Gastrocnemius medialis (tissue), 4 donors: ENCODE results near the gene PTPRE.

Source experiments
- CTCF ChIP-seq, 5 experiments: fragments of 450-650 bp in 3 of 5; fragments of 200-600 bp in 2 of 5; sonication (generic) in 2 of 5; IDR thresholded peaks in 4 of 5; conservative IDR thresholded peaks in 1 of 5; 1 replicate in 4 of 5; 2 replicates in 1 of 5; pipeline ENCODE4 v1.5.1; 2016 to 2019; ENCODE audit warnings: antibody characterized with exemption in 5 of 5, mild to moderate bottlenecking in 3 of 5, moderate library complexity in 3 of 5
- POLR2A ChIP-seq, 2 donors: fragments of 450-650 bp; IDR thresholded peaks; one replicate each; pipeline ENCODE4 v1.6.1; 2017; ENCODE audit warnings: antibody characterized with exemption in 2 of 2, mild to moderate bottlenecking in 2 of 2, moderate library complexity in 2 of 2

GRCh38 chr10:128009372-128010126, 102.6 kb downstream of the PTPRE start:
- no peak for TF ChIP-seq POLR2A (IDR thresholded peaks at IDR 0.05)
- TF ChIP-seq CTCF (IDR thresholded peaks at IDR 0.05 in 4 of 5, conservative IDR thresholded peaks at IDR 0.05 in 1 of 5): no peak
